Spinal cord (tissue), 10 donors: ENCODE data around the gene SH3BGR. TPM values are rescaled to one million over a fixed set of nuclear protein-coding genes. Genes with fewer than 3 reads are reported as not detected.

Experiments
- DNase-seq, 6 donors: peaks; one replicate each; pipeline versions ENCODE4 v3.0.0 to v3.0.0-alpha.2; 2013 to 2015; ENCODE audit warnings: low spot score in 6 of 6, low read depth in 4 of 6
- H3K27ac ChIP-seq: one replicate; pipeline ENCODE4 v1.5.1; 2013; ENCODE audit warnings: low read depth, low read length, control low read depth
- H3K27me3 ChIP-seq: one replicate; pipeline ENCODE4 v1.6.1; 2013; ENCODE audit warnings: low read length; ENCODE audit not compliant: control insufficient read depth, insufficient read depth
- H3K36me3 ChIP-seq: one replicate; pipeline ENCODE4 v1.6.1; 2013; ENCODE audit warnings: low read length; ENCODE audit not compliant: control insufficient read depth, insufficient read depth
- H3K4me1 ChIP-seq: one replicate; pipeline ENCODE4 v1.6.1; 2013; ENCODE audit warnings: low read length; ENCODE audit not compliant: control insufficient read depth, insufficient read depth
- H3K4me3 ChIP-seq: one replicate; pipeline ENCODE4 v1.5.1; 2013; ENCODE audit warnings: low read depth, low read length, control low read depth
- H3K9me3 ChIP-seq: one replicate; pipeline ENCODE4 v1.6.1; 2013; ENCODE audit warnings: low read length; ENCODE audit not compliant: control insufficient read depth, insufficient read depth
- WGBS: methylation state at CpG from one replicate; pipeline ENCODE4 v1.1.5; 2013; ENCODE audit warnings: missing lambda C conversion rate; ENCODE audit not compliant: insufficient coverage; 5-methylcytosine and 5-hydroxymethylcytosine counted together
- polyA plus RNA-seq, 2 donors: library from polyadenylated mRNA; unstranded; fragments of 120-200 nt; gene quantifications; one replicate each; pipeline ENCODE4 v1.2.1, GENCODE V29; 2013; ENCODE audit not compliant: insufficient read length in 2 of 2
- total RNA-seq, 2 donors: library from RNA; depleted of rRNA in 1 of 2; stranded (reverse); fragments of 120-200 nt in 1 of 2; fragments of >200 nt in 1 of 2; gene quantifications; one replicate each; pipeline versions ENCODE4 v1.2.3 to v1.2.4, GENCODE V29; 2013 to 2014
- donor health status: healthy.

Gene SH3BGR
- total and polyA plus RNA-seq, 4 donors = 3.4 to 8.8 (median 7.1) TPM

GRCh38 chr21:39523399-39523798, 71.6 kb downstream of the SH3BGR start:
- Histone ChIP-seq H3K4me1 (peaks cover 23% of the 10 kb centered on the region), H3K9me3 (no peaks in the 10 kb centered on the region)

DNA sequence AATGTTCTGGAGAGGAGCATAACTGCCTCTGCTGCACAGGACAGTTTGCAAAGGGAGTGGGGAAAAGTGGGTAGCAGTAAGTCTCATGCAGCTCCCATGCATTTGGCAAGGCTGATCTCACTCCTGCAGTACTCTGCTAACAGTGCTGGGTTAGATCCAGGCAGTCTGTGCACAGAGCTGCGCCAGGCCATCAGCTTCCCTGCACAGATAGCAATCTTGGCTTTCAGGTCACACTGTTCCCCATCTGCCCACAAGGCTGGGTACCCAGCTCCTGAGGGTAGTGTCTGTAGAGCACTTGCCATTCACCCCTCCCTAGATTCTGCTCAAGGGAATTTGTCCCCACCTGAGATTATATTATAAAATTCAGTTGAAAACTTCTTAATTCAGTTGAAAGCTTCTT, 72.1 kb downstream of the SH3BGR start:
- Histone ChIP-seq H3K36me3 (no peaks in the 10 kb centered on the region), H3K27ac (no peak overlapping the region), H3K27me3 (no peaks in the 10 kb centered on the region), H3K4me1 (peaks cover 26% of the 10 kb centered on the region), H3K9me3 (no peaks in the 10 kb centered on the region), H3K4me3 (no peak overlapping the region)
- peak in 2 of 6 donors; percentile 47 to 73 for DNase-seq
- 67% methylated on average over 1 of the region's 1 CpG for WGBS

More at GRCh38 chr21:39523399-39523798, 71.6 kb downstream of the SH3BGR start:
- DNase-seq = peak in 2 of 6 donors; percentile 32 to 59
- H3K27me3 ChIP-seq = no peaks in the 10 kb centered on the region
- no peak overlapping the region for H3K27ac ChIP-seq
- no peak overlapping the region for H3K4me3 ChIP-seq
- no peaks in the 10 kb centered on the region for H3K36me3 ChIP-seq

DNA sequence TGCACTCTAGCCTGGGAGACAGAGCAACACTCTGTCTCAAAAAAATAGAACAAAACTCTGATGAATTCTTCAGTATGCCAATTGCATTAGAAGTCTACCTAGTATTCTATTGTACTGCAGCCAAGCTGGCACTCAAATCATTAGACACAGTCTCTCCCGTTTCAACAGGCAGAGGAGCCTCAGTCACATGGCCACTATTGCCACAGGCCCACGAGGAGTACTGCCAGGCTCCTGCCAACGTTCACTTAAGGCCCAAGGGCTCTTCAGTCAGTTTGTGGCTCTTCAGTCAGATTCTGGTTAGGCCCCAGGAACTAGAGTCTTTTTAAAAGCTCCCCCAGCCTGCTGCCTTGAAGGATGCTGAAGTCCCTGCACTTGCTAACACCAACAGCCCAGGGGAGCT, 73.4 kb downstream of the SH3BGR start:
- Histone ChIP-seq H3K9me3 (no peaks in the 10 kb centered on the region), H3K27me3 (no peaks in the 10 kb centered on the region), H3K4me3 (no peak overlapping the region), H3K27ac (no peak overlapping the region), H3K4me1 (peaks cover 26% of the 10 kb centered on the region), H3K36me3 (no peaks in the 10 kb centered on the region)
- 19% methylated on average over 3 of the region's 3 CpGs for whole genome bisulfite sequencing
- DNase-seq = no peak

DNA sequence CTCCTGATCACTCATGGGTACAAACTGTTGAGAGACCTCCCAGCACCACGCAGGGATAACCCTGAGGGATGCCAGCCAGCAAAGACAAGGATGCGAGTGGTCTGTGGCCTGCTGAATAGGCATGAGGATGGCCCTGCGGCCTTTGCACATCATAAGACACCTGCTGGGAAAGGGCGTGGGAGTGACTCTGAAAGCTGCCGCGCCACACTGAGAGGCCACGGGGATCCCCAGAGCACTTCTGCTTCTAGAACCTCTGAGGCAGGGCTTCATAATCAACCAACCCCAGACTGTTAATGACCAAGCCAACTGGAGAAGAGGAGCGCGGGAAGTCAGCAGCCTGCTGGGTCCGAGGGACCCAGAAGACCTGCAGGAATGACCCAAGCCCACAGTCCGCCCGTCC, 73.8 kb downstream of the SH3BGR start:
- no peak for DNase-seq
- 92% methylated on average over 9 of the region's 12 CpGs for WGBS
- H3K4me1 ChIP-seq = peaks cover 26% of the 10 kb centered on the region
- no peak overlapping the region for H3K4me3 ChIP-seq
- H3K36me3 ChIP-seq = no peaks in the 10 kb centered on the region
- no peaks in the 10 kb centered on the region for H3K27me3 ChIP-seq
- H3K27ac ChIP-seq = no peak overlapping the region
- H3K9me3 ChIP-seq = no peaks in the 10 kb centered on the region

GRCh38 chr21:39527067-39527595, 75.4 kb downstream of the SH3BGR start:
- H3K36me3 ChIP-seq = no peaks in the 10 kb centered on the region
- peaks cover 29% of the 10 kb centered on the region for H3K4me1 ChIP-seq
- no peak overlapping the region for H3K4me3 ChIP-seq
- DNase-seq = no peak
- H3K27ac ChIP-seq = no peak overlapping the region
- 88% methylated on average over 3 of the region's 5 CpGs for WGBS
- no peaks in the 10 kb centered on the region for H3K27me3 ChIP-seq
- H3K9me3 ChIP-seq = no peaks in the 10 kb centered on the region

- Histone ChIP-seq H3K27ac (no peak overlapping the region), H3K4me3 (no peak overlapping the region), H3K4me1 (peaks cover 29% of the 10 kb centered on the region), H3K36me3 (no peaks in the 10 kb centered on the region), H3K9me3 (no peaks in the 10 kb centered on the region), H3K27me3 (no peaks in the 10 kb centered on the region)
- 36% methylated on average over 8 of the region's 8 CpGs for WGBS
- DNase-seq = peak in 1 of 6 donors; percentile 13
These were observed 76.1 kb downstream of the SH3BGR start for GRCh38 chr21:39527664-39528381.

DNA sequence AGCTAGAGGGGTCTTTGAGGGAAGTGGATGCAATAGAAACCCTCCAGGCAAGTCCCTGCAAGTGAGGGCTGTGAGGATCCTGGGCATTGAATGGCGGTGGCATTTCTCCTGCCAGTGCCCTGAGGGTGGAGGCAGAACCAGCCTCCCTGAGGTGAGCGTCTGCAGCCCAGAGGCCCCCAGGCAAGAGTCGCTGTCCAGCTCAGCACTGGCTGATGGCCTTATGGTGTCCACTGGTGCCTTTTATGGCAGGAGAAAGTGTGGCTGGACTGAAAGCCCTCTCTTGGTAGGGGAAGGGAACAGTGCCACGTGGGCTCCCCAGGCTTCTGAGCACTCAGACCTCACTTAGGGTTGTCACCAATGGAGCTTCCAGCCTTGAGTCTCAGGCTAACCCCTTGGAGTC, 77.3 kb downstream of the SH3BGR start:
- no peak overlapping the region for H3K4me3 ChIP-seq
- DNase-seq = no peak
- H3K4me1 ChIP-seq = peaks cover 23% of the 10 kb centered on the region
- H3K27ac ChIP-seq = no peak overlapping the region
- no peaks in the 10 kb centered on the region for H3K27me3 ChIP-seq
- no peaks in the 10 kb centered on the region for H3K9me3 ChIP-seq
- 88% methylated on average over 3 of the region's 4 CpGs for WGBS
- no peaks in the 10 kb centered on the region for H3K36me3 ChIP-seq

- no peak for DNase-seq
- Histone ChIP-seq H3K27me3 (no peaks in the 10 kb centered on the region), H3K9me3 (no peaks in the 10 kb centered on the region), H3K27ac (no peak overlapping the region), H3K4me3 (no peak overlapping the region), H3K4me1 (peaks cover 16% of the 10 kb centered on the region), H3K36me3 (no peaks in the 10 kb centered on the region)
- WGBS = 43% methylated on average over 8 of the region's 8 CpGs
These were observed 79.3 kb downstream of the SH3BGR start for GRCh38 chr21:39531064-39531463.

- Histone ChIP-seq H3K27me3 (no peaks in the 10 kb centered on the region), H3K9me3 (no peaks in the 10 kb centered on the region), H3K36me3 (no peaks in the 10 kb centered on the region), H3K4me1 (peaks cover 16% of the 10 kb centered on the region), H3K27ac (no peak overlapping the region), H3K4me3 (no peak overlapping the region)
- 68% methylated on average over 3 of the region's 5 CpGs for WGBS
- DNase-seq = no peak
These were observed 80.1 kb downstream of the SH3BGR start for GRCh38 chr21:39531840-39532239.
